Activated CD8-positive, alpha-beta memory T cell treated with anti-CD3 and anti-CD28 coated beads, Interleukin-2, amount 50 U/mL, for 48 hours (primary cell): ENCODE results near the gene UMOD.
"Not testable (repeated sequence)": the region's sequence is repeated elsewhere in the genome, so short reads cannot be mapped to it uniquely, and the experiment has no call there.

Source experiments
- DNase-seq: peaks from one replicate; pipeline ENCODE4 v3.0.0-alpha.2; 2020

Gene UMOD

DNA sequence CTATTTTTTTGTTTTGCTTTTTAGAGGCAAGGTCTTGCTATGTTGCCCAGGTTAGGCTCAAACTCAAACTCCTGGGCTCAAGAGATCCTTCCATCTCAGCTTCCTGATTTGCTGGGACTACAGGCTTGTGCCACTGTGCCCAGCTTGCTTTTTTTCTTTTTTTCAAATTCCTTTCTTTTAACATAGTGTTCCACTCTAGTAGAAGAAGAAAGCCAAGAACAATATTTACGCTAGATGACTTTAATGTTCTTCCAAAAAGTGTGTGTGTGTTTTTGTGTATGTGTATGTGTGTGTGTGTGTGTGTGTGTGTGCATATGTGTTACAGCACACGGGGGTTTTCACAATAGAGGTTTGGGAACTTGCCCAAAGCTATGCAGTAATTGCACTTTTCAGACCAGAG is 10.7 kb upstream of the UMOD start:
- DNase-seq = no peak

DNA sequence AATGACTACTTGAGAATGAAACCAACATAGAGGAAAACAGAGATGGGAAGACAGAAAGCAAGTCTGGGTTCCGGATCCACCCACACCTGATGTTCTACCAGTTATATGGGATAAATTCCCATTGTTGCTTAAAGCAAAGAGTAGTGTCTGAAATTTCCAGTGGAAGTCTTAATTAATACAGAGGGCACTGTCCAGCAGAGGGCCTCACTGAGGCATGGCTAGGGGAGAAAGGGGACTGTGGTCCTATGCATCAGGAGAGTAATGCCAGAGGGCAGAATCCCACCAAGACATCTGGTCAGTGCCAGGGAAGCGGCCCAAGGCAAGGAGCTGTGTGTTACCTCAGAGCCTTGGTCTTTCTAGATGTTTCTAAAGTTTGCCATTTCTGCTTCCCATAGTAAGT is 7.5 kb upstream of the UMOD start:
- no peak for DNase-seq

DNA sequence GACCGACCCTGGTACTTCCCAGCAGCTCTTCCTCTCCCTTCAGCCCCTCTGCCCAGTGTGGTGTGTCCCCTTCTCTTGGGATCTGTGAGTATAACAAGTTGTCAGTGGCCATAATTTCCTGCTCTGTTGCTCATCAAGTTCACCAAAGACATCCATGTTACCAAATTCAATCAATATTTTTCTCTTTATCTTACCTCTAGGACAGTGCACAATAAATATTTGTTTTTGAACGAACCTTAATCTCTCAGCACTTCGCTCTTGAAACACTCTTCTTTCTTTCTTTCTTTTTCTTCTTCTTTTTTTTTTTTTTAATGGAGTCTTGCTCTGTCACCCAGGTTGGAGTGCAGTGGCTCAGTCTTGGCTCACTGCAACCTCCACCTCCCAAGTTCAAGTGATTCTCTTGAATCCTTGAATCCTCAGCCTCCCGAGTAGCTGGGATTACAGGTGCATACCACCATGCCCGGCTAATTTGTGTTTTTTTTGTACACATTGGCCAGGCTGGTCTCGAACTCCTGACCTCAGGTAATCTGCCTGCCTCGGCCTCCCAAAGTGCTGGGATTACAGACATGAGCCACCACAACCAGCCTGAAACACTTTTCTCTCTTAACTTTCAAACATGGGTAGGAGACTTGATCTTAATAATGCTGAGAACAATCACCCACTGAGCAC is 2.7 kb upstream of the UMOD start:
- no peak for DNase-seq

DNA sequence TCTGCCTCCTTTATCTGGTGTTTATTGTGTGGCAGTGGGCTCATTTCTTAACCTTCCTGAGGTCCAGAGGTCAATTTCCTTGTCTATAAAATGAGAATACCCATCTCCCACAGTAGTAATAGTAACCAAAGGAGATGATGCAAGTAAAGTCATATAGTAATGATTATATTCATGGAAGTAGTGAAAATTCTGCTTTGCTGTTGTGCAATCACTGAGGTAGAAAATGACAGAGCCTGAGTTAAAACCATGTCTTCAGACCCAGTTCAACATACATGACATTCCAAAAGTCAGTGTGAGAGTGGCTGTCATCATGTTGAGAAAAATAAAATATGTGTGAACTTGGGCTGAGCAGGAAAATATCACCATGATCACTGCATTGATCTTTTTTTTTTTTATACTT is 864 bp upstream of the UMOD start:
- DNase-seq = no peak

DNA sequence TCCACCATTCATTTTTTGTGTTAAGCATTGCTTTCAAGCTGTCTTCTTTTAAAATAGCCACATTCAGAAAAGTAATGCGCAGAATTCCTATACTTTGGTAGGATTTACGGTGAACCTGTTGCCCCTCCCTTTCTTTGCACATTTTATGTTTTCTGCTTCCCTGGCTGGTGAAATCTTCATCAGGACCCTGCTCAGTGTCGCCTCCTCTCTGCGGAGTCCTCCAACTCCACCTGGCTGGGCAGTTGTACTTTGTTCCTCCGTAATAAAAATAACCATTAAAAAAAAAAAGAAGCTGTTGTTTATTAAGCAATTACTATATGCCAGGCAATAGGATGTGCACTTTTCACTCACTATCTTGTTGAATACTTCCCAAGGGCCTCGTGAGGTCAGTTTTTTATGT is 2.9 kb downstream of the UMOD start:
- DNase-seq = no peak

DNA sequence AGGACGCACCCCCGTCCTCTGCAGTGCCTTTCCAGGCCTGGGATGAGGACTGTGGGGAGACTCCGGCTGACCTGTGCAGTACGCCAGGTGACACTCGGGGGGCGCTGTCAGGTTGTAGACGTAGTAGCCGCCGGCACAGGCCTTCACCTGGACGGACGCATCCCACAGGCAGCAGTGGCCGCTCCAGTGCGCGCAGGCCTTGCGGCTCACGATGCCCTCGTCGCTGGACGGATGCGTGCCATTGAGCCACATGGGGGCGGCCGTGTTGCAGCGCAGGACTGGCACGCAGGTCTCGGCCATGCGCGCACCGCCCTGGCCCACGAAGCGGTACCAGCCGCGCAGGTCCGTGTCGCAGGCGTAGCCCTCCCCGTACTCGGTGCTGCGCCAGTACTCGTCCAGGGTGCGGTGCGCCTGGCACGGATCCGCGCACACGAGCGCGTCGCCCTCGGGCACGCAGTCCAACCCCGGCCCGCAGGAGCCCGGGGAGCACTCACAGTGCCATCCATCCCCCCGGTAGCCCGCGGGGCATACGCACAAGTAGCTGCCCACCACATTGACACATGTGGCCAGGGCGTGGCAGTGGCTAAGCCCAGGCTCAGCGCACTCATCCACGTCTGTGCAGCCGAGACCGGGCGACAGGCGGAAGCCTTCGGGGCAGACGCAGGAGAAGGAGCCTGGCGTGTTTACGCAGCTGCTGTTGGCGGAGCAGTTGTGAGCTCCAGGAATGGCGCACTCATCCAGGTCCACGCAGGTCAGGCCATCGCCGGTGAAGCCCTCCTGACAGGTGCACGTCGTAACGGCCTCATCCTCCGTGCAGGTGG is 3.9 kb downstream of the UMOD start:
- no peak for DNase-seq

DNA sequence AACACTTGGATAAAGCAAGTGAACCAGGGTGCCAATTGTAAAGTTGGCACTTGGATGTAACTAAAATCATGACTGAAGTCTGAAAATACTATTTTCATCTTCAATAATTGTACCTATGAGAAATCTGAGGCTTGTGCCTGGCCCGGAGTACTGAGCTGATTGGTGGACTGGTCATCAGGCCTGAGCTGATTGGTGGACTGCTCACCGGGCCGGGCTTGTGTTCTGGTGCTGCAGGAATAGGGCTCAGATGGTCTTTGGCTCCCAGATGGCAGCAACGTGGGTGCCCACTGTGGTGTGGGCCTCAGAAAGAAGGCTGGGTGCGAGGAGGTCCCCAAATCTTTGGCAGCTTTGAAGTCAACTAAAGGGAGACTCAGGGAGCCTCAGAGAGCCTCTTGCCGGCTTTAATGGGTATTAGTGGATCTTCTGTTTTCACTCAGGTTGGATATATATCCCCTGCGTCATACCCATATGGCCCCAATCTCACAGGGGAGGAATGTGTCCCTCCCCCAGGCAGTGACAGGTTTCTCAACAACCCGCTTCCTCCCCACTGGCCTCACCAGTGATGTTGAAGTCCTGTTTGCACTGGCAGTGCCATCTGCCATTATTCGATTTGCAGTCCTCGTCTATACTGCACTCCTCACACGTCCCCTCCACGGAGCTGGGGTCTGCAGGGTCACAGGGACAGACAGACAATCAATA is 4.7 kb downstream of the UMOD start:
- DNase-seq = no peak

DNA sequence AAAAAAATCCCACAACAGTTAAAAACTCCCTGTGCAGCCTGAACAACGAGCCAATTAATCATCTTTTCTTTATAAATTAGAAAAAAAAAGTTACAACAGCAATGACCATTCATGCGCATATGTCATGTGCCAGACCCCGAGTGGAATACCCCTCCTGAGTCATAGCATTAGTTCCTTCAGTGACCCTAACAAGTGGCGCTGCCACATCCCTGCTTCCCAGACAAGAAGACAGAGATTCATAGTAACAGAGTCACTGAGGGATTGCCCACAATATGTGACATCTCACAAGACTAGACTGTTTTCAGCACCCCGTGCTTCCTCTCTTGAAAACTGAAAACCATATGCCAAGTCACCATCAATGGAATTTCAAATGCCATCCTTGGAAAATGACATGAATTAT is 7.9 kb downstream of the UMOD start:
- no peak for DNase-seq

DNA sequence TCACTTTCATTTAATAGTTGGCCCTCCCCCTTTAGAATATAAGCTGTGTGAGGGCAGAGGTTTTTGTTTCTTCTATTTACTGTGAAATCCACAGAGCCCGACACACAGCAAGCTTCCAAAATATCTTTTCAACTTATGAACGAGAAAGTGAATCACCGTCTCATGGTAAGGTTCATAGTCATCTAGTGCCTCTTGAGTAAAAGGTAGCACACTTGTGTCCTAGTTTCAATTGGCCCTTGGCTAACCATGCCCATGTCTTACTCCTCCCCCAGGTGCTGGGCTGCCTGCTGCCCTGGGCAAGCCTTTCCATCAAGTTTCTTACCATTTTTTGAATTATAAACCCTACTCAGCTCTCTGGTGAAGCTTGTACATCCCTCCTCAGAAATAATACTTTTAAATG is 12.8 kb downstream of the UMOD start:
- no peak for DNase-seq

DNA sequence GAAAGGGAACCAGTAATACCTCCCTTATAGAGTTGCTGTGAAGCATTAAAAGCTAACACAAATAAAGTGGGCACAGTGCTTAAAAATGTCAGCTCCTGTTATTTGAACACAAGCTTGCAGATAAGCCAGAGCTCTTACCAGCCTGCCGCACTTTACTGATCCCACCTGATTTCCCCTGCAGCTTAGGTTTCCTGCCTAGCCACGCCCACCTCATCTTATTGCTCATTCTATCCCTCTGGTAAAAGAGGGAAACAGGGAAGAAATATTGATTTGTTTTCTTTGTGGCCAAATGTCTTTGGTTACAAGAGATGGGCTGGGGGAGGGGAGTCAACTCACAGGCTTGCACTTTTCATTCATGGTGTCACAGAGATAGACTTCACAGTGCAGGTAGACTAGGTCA is 15.6 kb downstream of the UMOD start:
- DNase-seq = no peak

DNA sequence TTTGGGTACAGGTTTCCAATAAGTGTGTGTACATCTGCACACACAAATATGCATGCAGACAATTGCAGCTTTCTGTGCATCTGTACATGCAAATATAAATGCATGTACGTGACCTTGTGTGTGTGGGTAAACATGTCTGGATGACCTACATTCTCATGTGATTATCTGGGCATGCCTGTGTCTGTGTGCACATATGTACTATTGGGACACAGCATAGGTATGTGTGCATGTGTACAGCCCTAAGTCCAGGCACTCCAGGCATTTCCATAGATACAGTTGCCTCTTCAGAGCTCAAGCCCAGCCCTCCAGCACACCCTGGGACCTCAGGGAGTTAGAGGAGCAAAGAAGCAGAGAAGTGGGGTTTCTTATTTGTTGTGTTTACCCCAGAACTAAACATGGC is 18.1 kb downstream of the UMOD start:
- no peak for DNase-seq

DNA sequence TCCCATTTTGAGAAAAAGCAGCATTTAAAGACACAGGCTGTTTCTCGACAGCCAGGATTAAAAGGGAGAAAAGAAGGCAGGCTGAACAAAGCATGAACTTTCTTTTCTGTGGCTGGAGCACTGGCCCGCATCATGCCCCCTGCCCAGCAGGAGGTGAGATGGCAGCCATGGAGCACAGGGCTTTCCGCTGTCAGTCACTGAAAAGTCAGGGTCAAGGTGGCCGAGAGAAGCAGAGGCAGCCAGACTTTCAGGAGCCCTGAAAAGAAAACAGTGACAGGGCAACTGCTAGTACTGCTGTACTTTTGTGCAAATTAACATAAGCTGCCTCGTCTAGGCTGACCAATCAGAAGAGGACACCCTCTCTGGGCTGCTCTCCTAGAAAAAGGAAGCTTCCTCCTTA is 19.4 kb downstream of the UMOD start:
- no peak for DNase-seq

DNA sequence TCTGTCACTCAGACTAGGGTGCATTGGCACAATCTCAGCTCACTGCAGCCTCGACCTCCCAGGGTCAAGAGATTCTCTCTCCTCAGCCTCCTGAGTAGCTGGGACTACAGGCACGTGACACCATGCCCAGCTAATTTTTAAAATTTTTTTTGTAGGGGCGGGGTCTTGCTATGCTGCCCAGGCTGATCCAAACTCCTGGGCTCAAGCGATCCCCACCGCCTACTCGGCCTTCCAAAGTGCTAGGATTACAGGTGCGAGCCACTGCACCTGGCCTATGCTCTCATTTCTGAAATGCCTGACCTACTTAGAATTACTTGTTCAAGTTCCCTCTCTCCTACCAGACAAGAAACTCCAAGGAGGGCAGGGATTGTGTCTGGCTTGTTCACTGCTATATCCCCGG is 20.1 kb downstream of the UMOD start:
- no peak for DNase-seq

DNA sequence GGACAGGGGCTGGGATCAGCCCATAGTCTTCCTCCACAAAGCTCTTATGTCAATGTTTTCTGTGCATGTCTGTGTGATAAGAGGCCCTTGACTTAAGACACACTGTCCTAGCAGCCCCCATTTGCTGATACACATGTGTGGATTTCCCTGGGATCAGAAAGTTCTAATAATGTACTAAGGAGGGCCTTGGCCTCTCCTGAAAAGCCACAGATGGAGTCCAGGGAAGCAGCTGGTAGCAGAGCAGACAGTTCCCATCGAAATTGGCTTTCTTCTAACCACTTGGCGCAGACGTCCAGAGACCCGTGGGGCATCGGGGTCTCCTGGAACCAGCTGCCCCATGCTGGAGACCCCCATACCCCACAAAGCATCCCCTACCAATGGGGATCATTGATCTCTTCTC is 20.9 kb downstream of the UMOD start:
- DNase-seq = no peak

DNA sequence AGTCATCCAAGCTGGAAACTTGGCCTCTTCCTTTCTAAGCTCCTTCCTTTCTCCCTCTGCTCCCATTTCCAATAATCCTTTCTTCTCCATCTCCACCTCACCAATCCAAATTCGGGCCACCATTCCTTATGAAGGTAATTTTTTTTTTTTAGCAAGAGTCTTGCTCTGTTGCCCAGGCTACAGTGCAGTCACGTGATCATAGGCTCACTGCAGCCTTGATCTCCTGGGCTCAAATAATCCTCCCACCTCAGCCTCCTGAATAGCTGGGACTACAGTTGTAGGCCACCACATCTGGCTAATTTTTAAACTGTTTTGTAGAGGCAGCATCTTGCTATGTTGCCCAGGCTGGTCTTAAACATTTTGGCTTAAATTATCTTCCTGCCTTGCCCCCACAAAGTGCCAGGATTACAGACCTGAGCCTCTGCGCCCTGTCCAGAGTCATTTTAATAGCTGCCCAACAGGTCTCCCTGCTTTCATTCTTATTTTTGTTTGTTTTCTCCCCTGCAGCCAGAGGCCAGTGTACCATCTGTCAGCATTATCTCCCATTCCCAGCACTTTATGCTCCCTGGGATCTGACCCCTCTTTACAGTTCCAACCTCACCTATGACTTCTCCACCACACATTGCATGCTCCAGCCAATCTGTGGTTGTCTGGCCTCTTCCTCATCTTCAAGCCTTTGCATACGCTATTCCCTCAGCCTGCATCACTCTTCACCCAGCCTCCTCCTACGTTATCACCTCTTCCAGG is 22.9 kb downstream of the UMOD start:
- no peak for DNase-seq

DNA sequence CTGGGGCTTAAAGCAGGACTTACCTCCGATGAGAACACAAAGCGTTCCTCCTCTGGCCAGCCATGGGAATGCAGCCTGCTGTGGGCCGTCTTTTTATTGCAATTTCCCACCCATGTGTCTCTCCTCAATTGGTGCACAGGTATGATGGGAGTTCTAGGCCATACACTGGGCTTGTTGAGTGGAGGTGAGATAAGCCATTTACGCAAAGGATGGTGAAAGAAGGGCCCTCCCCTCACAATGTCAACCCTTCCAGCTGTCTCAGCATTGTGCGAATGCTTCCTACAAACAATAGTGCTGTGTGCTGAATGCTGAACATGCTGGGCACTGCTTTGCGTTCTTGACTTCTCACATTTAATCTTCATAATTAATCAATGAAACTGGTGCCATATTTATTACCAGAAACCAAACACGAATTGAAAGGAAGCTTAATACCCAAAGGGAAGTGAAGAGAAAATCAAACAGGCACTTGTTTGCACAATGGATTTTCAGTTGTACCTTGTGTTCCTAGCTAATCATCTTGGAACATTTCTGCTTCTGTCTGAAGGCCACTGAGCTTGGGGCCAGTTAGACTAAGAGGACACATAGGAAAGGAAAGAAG is 25.0 kb downstream of the UMOD start, which contains the start of gene GP2:
TSS of gene GP2 (minus strand) at position 70 of the 598 bp plus-strand sequence. CDS start 1,082 bp downstream, outside the sequence.
- no peak for DNase-seq

DNA sequence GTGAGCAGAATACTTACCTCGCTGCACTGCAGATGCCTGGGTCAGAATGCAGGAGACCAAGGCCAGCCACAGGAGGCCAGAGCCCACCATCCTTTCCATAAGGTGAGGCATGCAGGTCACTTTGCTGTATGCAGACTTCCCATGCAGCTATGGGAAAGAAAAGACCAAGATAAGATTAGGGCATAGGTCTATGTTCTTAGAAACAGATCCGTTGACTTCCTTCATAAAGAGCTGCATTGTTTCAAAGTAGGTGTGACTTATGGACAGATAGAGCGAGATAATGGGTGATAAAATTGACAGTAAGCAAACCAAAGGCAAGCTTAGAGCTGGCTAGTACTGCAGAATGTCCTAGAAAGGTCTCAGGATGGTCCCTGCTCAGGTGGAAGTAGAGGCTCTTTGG is 26.2 kb downstream of the UMOD start:
- no peak for DNase-seq

DNA sequence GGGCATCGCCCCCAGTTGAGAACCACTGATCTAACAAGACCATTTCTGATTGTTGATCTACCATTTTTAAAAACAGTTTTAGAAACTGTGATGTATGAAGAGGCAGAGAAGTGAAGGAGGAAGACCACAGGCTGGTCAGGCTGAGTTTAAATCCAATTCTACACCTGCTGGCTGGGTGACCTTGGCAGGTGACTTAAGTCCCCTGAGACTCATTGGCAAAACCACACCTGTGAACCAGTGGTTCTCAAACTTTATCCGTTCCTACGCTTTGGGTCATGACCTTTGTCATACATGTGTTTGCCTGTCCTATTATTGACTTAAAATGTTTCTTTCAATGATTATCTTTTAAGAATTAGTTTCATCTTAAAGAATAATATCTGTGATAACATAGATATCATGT is 27.5 kb downstream of the UMOD start:
- no peak for DNase-seq

DNA sequence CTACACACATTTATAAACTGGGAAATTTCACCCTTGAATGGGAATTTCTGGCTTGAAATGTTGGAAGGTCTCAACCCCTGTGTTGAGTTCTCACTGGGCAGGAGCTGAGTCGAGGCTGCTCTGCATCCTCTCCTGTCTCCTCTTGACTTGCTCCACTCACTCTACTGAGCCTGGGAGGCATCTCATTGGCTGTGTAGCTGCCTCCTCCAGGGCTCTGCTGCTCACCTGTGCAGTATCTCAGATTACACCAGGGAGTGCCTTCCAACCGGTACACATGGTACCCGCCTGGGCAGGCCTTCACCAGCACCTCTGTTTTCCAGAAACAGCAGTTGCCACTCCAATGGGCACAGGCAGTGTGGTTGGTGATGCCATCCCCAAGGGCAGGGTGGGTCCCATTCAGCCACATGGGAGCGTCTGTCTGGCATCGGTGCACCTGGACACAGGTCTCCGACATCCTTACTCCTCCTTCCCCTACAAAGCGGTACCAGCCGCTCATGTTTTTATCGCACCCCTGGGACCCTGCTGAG is 28.9 kb downstream of the UMOD start:
- no peak for DNase-seq

DNA sequence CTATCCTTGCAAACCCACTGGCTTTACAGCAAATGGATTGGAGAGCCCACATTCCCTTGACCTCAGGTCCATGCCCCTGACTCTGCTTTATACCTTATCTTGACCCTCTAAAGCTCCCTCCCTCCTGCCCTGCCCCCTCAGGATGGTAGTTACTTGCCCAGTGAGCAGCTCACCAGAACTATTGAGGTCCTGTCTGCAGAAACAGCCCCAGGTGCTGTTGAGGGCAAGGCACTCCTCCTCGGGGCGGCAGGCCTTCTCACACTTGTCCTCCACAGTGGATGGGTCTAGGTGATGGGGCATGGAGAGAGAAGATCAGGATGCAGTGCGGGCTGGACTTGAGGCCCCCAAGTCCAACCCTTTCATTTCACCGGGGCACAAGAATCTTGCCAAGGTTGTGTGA is 29.8 kb downstream of the UMOD start:
- no peak for DNase-seq

DNA sequence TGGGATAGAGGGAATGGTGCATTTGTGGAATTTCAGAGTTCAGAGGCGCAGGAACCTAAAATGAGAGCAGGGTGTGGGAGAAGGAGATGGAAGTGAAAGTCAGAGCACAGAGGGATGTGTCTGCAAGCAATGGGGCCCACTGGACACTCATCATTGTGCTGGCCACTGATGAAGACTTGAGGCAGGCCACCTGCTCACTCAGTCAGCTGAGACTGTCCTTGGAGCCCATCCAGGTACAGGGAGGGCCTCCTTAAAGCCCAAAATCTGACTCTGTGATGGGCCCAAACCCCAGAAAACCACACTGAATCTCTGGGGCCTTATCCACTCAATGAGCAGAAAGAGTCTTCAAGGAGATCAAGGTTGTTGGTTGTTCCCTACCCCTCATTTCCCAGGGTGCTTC is 30.8 kb downstream of the UMOD start:
- no peak for DNase-seq

DNA sequence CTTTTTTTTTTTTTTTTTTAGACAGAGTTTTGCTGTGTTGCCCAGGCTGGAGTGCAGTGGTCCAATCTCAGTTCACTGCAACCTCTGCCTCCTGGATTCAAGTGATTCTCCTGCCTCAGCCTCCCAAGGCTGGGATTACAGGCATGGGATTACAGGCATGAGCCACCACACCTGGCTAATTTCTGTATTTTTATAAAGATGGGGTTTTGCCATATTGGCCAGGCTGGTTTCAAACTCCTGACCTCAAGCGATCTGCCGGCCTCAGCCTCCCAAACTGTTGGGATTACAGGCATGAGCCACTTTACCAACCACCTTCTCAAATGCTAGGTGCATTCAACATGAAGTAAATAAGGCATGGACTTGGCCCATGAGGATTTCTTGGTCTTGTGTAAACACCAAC is 31.5 kb downstream of the UMOD start:
- not testable (repeated sequence) for DNase-seq

DNA sequence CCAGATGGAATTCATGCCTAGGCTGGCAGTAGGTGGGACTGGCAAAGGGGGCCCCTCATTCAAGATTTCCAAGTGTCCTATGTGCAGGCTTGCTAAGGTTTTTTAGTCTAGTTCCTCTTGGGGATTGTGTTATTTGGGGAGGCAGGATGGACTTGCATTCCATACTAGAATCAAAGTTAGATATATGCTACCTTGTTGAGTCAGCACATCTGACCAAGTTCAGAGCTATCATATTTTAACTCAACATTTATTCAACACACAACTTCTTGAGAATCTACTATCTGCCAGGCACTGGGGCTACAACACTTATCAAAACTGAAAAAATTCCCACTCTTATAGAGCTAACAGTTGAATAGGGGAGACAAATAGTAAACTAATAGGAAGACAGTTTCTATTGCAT is 31.9 kb downstream of the UMOD start:
- no peak for DNase-seq
